Fibroblast of the aortic adventitia (primary cell): ENCODE measurements around the gene CDC6. TPM values are rescaled to one million over a fixed set of nuclear protein-coding genes. Genes with fewer than 3 reads are reported as not detected.

ENCODE experiments used
- DNase-seq: peaks from one replicate; pipeline ENCODE4 v3.0.0-alpha.2; 2010; ENCODE audit warnings: low read depth
- H3K4me3 ChIP-seq: 2 replicates; pipeline ENCODE4 v1.5.1; 2011; ENCODE audit warnings: low read depth, mild to moderate bottlenecking, control low read depth, low read length, moderate library complexity
- CTCF ChIP-seq: IDR thresholded peaks from 2 replicates; pipeline ENCODE4 v1.5.1; 2011; ENCODE audit warnings: mild to moderate bottlenecking, low read length, control low read depth, inconsistent platforms; ENCODE audit not compliant: insufficient read depth
- total RNA-seq: library from RNA; depleted of rRNA; stranded (reverse); fragments of >200 nt; gene quantifications from 2 replicates; pipeline ENCODE4 v1.2.3, GENCODE V29; 2012; ENCODE audit warnings: low replicate concordance

The CDC6 gene
- total RNA-seq, 1 donor, result 40.4 TPM

- H3K4me3 ChIP-seq, result no peak overlapping the region
- TF ChIP-seq CTCF, result no peak
- DNase-seq, result peak; percentile 69
Observed at GRCh38 chr17:40327735-40328385, 40.2 kb downstream of the CDC6 start.

DNA sequence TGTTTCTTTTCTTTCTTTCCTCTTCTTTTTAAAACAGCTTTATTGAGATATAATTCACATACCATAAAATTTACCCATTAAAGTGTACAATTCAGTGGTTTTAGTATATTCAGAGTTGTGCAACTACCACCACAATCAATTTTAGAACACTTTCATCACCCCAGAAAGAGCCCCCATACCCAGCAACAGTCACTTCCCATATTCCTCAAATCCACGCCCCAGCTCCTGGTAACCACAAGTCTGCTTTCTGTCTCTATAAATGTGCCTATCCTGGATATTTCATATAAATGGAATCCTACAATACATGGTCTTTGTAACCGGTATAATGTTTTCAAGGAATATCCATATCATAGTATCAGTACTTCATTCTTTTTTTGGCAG, 40.7 kb downstream of the CDC6 start:
- H3K4me3 ChIP-seq, result no peak overlapping the region
- no peak for TF ChIP-seq CTCF
- no peak for DNase-seq

DNA sequence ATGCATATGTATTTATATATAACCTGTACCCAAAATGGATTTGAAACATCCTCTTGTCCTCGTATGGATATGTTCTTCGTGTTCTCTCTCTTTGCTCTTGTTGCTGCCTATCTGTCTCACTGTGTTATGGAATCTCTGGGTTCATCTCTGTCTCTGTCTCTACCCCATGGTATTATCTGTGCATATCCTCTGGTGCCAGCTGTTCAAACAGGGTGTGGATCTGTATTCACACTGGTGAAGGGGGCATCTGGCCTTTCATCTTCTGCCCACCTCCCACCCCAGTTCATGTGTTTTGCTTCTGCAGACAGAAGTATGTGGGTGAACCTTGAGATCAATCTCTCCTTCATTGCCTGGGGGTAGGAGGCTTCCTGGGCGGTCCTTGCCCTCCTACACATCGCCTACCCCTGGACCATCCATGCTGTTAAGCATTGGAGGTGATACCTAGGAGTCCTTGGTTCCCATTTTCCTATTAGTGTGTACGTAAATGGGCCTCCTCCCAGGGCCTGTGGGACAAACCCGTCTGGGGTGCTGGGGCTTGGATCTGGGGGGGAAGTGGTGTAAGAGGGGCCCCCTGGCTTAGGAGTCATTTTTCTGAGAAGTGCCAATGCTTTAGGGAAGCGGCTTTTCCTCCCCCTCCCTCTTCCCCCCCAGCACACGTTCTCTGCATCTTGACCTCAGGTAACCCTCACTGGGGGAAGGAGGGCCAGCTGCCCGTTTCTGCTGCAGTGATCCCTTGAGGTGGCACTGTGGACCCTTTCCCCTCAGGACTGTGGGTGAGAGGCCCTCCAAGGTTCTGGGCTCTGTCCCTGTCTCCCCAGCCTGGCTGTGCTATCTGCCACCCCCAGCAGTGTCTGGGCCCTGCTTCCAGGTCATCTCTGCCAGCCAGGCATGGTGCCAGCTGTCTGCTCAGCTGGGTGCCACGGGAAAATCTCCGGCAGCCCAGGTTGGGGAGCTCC, 42.4 kb downstream of the CDC6 start:
- TF ChIP-seq CTCF, result no peak
- H3K4me3 ChIP-seq, result no peak overlapping the region
- no peak for DNase-seq

GRCh38 chr17:40330850-40331470, 43.3 kb downstream of the CDC6 start:
- DNase-seq, result no peak
- TF ChIP-seq CTCF, result no peak
- H3K4me3 ChIP-seq, result no peak overlapping the region

DNA sequence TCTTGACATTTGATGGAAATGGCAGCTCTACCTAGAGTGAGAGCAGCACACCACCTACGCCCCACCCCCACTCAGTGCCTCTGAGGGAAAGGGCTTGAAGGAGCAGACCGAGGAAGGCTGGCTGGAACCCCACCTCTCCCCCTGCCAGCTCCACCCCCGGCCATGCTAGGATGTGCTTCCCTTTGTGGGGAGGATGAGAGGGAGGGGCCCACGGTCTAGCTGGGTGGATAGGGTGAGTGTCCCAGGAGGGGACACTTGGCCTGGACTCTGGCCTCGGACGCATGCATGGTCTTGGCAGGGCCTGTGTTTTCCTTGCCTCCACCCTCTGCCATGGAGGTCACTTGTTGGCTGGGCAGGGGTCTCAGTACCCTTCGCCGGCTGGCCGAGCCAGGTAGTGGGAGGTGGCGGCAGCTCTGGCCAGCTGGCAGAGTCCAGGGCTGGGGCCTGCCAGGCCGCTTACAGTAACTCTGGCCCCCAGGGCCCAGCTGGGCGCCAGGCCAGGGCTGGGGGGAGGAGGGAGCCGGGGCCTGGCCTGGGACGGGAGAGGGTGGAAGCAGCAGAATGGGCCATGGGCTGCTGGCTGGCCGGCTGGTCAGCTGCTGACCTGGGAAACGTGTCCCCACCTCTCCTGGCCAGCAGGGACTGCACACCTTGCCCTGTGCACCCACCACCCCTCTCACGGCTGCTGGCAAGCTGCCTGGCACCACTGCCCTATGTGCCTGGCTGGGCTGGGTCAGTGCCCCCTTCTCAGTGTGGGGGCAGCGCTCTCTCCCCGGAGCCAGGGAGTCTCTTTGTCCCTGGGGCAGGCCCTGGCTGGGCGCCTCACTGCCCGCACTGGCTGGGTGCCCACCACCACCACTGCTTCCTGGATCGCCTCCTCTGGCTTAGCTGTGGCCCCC, 44.3 kb downstream of the CDC6 start:
- H3K4me3 ChIP-seq, result peak overlapping the region; percentile 47

More for the DNA sequence above, 44.3 kb downstream of the CDC6 start:
- no peak for TF ChIP-seq CTCF
- DNase-seq, result peak; percentile 93
